ENCODE data around the gene CPE. TPM values are rescaled to one million over a fixed set of nuclear protein-coding genes. Genes with fewer than 3 reads are reported as not detected.
A peak's percentile ranks its signal among the peaks of the same experiment; 100 is the strongest.

CPE gene
- total RNA-seq, 4 donors from 2014 or later: 104 to 116 (median 108) TPM

- TF ChIP-seq POLR2A (IDR thresholded peaks at IDR 0.05; ENCODE audit: low read depth): no peak
- TF ChIP-seq EP300 (IDR thresholded peaks at IDR 0.05): no peak
- TF ChIP-seq POLR2AphosphoS5 (IDR thresholded peaks at IDR 0.05): no peak
- TF ChIP-seq, protein P1, sequence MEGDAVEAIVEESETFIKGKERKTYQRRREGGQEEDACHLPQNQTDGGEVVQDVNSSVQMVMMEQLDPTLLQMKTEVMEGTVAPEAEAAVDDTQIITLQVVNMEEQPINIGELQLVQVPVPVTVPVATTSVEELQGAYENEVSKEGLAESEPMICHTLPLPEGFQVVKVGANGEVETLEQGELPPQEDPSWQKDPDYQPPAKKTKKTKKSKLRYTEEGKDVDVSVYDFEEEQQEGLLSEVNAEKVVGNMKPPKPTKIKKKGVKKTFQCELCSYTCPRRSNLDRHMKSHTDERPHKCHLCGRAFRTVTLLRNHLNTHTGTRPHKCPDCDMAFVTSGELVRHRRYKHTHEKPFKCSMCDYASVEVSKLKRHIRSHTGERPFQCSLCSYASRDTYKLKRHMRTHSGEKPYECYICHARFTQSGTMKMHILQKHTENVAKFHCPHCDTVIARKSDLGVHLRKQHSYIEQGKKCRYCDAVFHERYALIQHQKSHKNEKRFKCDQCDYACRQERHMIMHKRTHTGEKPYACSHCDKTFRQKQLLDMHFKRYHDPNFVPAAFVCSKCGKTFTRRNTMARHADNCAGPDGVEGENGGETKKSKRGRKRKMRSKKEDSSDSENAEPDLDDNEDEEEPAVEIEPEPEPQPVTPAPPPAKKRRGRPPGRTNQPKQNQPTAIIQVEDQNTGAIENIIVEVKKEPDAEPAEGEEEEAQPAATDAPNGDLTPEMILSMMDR (IDR thresholded peaks at IDR 0.05): no peak
- Histone ChIP-seq H3K4me1 (peaks cover 0 to 40% (median 16%) of the 10 kb centered on the region in 4 donors), H3K4me3 (peak overlapping the region in 2 of 4 donors; percentile 65 to 78), H3K36me3 (no peaks in the 10 kb centered on the region), H3K9me3 (no peaks in the 10 kb centered on the region), H3K27me3 (peaks cover 0 to 8% (median 0%) of the 10 kb centered on the region in 4 donors), H3K27ac (replicated peaks in 1 of 4) (no peak overlapping the region)
- DNase-seq (ENCODE audit: extremely low spot score): no peak
- intact Hi-C loops (cut with DNase I): no loop called here
- WGBS: 84% methylated on average over 1 of the region's 1 CpG
Observed at GRCh38 chr4:165380805-165381204, 2.0 kb downstream of the CPE start.

DNA sequence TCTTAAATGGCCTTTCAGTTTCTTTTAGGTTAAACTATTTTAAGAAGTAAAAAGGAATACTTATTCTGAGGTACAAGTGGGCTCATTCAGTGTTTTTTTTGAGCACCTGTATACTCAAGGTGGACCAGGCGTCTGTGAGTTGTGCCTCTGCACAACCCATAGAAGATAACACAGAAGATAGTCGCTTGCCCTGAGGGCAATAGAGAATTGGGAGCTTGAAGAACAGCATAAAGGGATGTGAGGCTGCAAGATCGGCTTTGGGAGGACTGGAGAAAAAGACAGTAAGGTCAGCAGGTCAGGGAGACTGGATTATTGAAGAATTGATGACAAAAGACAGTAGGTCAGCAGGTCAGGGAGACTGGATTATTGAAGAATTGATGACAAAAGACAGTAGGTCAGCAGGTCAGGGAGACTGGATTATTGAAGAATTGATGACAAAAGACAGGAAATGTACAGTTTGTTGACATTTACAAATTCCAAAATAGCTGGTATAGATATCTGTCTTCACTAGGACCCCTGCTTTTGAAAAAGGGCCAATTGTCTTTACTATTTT lies 3.1 kb downstream of the CPE start:
- no peaks in the 10 kb centered on the region for H3K9me3 ChIP-seq
- H3K27me3 ChIP-seq: peaks cover 0 to 8% (median 0%) of the 10 kb centered on the region in 4 donors
- no peak for TF ChIP-seq EP300 (IDR thresholded peaks at IDR 0.05)
- TF ChIP-seq POLR2A (IDR thresholded peaks at IDR 0.05; ENCODE audit: low read depth): no peak
- TF ChIP-seq POLR2AphosphoS5 (IDR thresholded peaks at IDR 0.05): no peak
- no peak for DNase-seq (ENCODE audit: extremely low spot score)
- peaks cover 0 to 40% (median 16%) of the 10 kb centered on the region in 4 donors for H3K4me1 ChIP-seq
- no peak overlapping the region for H3K27ac ChIP-seq (replicated peaks in 1 of 4)
- 92% methylated on average over 3 of the region's 3 CpGs for WGBS
- H3K36me3 ChIP-seq: no peaks in the 10 kb centered on the region
- no peak overlapping the region for H3K4me3 ChIP-seq
- intact Hi-C loops (cut with DNase I): no loop called here

DNA sequence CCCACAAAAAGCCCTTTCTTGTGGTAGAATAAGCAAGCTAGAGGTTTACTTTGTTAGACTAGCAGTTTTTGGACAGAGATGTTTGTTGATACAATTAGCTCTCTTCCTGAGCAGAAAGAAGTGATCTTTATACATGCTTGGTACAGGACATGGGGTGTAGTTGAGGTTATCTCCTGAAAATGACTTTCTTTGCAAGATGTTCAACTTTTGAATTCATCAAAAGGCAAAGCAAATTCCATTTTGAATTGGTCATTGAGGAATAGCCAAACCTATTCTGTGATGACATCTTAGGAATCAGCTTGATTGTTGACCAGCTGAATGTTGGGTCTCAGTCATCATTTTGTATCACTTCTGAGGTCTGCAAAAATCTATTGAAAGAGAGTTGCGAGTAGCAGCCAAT lies 3.8 kb downstream of the CPE start:
- H3K27me3 ChIP-seq: peaks cover 0 to 8% (median 0%) of the 10 kb centered on the region in 4 donors
- no peak for DNase-seq (ENCODE audit: extremely low spot score)
- H3K36me3 ChIP-seq: no peaks in the 10 kb centered on the region
- H3K9me3 ChIP-seq: no peaks in the 10 kb centered on the region
- no peak overlapping the region for H3K4me3 ChIP-seq
- 95% methylated on average over 1 of the region's 1 CpG for WGBS
- TF ChIP-seq POLR2A (IDR thresholded peaks at IDR 0.05; ENCODE audit: low read depth) (no peak), EP300 (IDR thresholded peaks at IDR 0.05) (no peak), POLR2AphosphoS5 (IDR thresholded peaks at IDR 0.05) (no peak)
- TF ChIP-seq, protein P1 (IDR thresholded peaks at IDR 0.05): no peak
- H3K27ac ChIP-seq (replicated peaks in 1 of 4): no peak overlapping the region
- H3K4me1 ChIP-seq: peaks cover 0 to 40% (median 16%) of the 10 kb centered on the region in 4 donors
- intact Hi-C loops (cut with DNase I): no loop called here

- intact Hi-C loops (cut with DNase I): no loop called here
- H3K4me1 ChIP-seq: peaks cover 0 to 33% (median 10%) of the 10 kb centered on the region in 4 donors
- WGBS: 47% methylated on average over 4 of the region's 4 CpGs
Observed at GRCh38 chr4:165383591-165384073, 4.8 kb downstream of the CPE start.

DNA sequence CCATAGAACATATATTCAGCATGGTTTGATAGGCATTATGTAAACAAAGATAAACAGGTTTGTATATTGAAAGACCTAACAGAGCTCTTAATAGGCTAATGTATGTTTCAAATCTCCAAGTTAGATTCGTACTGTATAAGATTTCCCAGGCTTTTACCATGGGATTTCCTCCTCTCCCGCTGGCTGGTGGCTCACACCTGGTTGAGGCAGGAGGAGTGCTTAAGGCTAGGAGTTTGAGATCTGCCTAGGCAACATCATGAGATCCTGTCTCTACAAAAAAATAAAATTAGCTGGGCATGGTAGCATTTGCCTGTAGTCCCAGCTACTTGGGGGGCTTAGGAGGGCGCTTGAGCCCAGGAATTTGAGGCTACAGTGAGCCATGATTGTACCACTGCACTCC lies 5.4 kb downstream of the CPE start:
- no peak for DNase-seq (ENCODE audit: extremely low spot score)
- H3K4me3 ChIP-seq: no peak overlapping the region
- TF ChIP-seq, protein P1 (IDR thresholded peaks at IDR 0.05): no peak
- TF ChIP-seq POLR2AphosphoS5 (IDR thresholded peaks at IDR 0.05) (no peak), POLR2A (IDR thresholded peaks at IDR 0.05; ENCODE audit: low read depth) (no peak), EP300 (IDR thresholded peaks at IDR 0.05) (no peak)
- H3K9me3 ChIP-seq: no peaks in the 10 kb centered on the region
- intact Hi-C loops (cut with DNase I): no loop called here
- 61% methylated on average over 3 of the region's 3 CpGs for WGBS
- H3K27me3 ChIP-seq: peaks cover 0 to 5% (median 0%) of the 10 kb centered on the region in 4 donors
- H3K36me3 ChIP-seq: no peaks in the 10 kb centered on the region
- H3K4me1 ChIP-seq: peaks cover 0 to 29% (median 7%) of the 10 kb centered on the region in 4 donors
- peak overlapping the region in 1 of 4 donors; percentile 20 for H3K27ac ChIP-seq (replicated peaks in 1 of 4)

More at GRCh38 chr4:165383591-165384073, 4.8 kb downstream of the CPE start:
- Histone ChIP-seq H3K27ac (replicated peaks in 1 of 4) (peak overlapping the region in 2 of 4 donors; percentile 11 to 20), H3K9me3 (no peaks in the 10 kb centered on the region), H3K4me3 (no peak overlapping the region), H3K36me3 (no peaks in the 10 kb centered on the region), H3K27me3 (peaks cover 0 to 8% (median 0%) of the 10 kb centered on the region in 4 donors)
- no peak for TF ChIP-seq POLR2AphosphoS5 (IDR thresholded peaks at IDR 0.05)
- TF ChIP-seq, protein P1 (IDR thresholded peaks at IDR 0.05): no peak
- TF ChIP-seq POLR2A (IDR thresholded peaks at IDR 0.05; ENCODE audit: low read depth): no peak
- TF ChIP-seq EP300 (IDR thresholded peaks at IDR 0.05): no peak
- DNase-seq (ENCODE audit: extremely low spot score): no peak

All from esophagus muscularis mucosa (tissue), 4 donors.